GM12878 (cell line): ENCODE data around the gene ADGRG1. TPM values are rescaled to one million over a fixed set of nuclear protein-coding genes. Genes with fewer than 3 reads are reported as not detected.

Source experiments
- ATAC-seq: fragments of 200-7000 bp; cut with Tn5 transposase; 3 replicates; pipeline ENCODE4 v1.9.1; 2020; ENCODE audit warnings: mild to moderate bottlenecking, moderate library complexity
- BruUV-seq: library from RNA; stranded (reverse); fragments of 400-500 nt; replicated peaks from 2 replicates; lab custom pipeline; 2021; lab: Mats Ljungman, UMichigan
- CTCF ChIA-PET: fragments of 300-600 bp; sonication (Branson Sonifier 250); formaldehyde crosslinking; extraction: SDS; loops from one replicate; lab custom pipeline; 2021; ENCODE audit warnings: inconsistent platforms; lab: Yijun Ruan, JAX
- POLR2A ChIA-PET: fragments of 350-600 bp; formaldehyde crosslinking; extraction: SDS; loops from one replicate; lab custom pipeline; 2021; ENCODE audit warnings: inconsistent platforms; lab: Charles Lee
- RAD21 ChIA-PET: fragments of 300-600 bp; sonication (Branson Sonifier 250); formaldehyde crosslinking; loops from one replicate; lab custom pipeline; 2023; ENCODE audit warnings: antibody characterized with exemption; ENCODE audit not compliant: unreplicated experiment; lab: Charles Lee
- SMC1A ChIA-PET: fragments of 300-600 bp; sonication (Branson Sonifier 250); formaldehyde crosslinking; loops from one replicate; lab custom pipeline; 2023; ENCODE audit not compliant: unreplicated experiment, uncharacterized antibody; lab: Charles Lee
- DNase-seq: peaks from one replicate; pipeline ENCODE4 v3.0.0-alpha.2; 2011; ENCODE audit warnings: low read depth, low spot score
- FAIRE-seq: peaks from 3 replicates; lab custom pipeline; 2011; peaks lifted over from hg19 to GRCh38; lab: Jason Lieb, UNC
- H2AFZ ChIP-seq: 2 replicates; pipeline ENCODE4 v1.6.0; 2011; ENCODE audit warnings: low read depth, low read length, control low read depth; ENCODE audit not compliant: control insufficient read depth
- H3K27ac ChIP-seq: 2 replicates; pipeline ENCODE4 v1.5.1; 2011; ENCODE audit warnings: control low read depth; ENCODE audit not compliant: control insufficient read depth, insufficient read depth
- H3K27me3 ChIP-seq, 2 experiments: replicated peaks in 1 of 2; 2 replicates each; pipeline versions ENCODE4 v1.6.0 to v1.6.1; 2011; ENCODE audit warnings: low read length in 1 of 2; ENCODE audit not compliant: control insufficient read depth in 2 of 2, insufficient read depth in 2 of 2
- H3K36me3 ChIP-seq, 2 experiments: 2 replicates each; pipeline ENCODE4 v1.5.1; 2011; ENCODE audit warnings: low read length in 1 of 2; ENCODE audit not compliant: control insufficient read depth in 2 of 2, insufficient read depth in 2 of 2
- H3K4me1 ChIP-seq: 2 replicates; pipeline ENCODE4 v1.6.1; 2011; ENCODE audit warnings: mild to moderate bottlenecking, low read length, moderate library complexity, mixed read lengths; ENCODE audit not compliant: control insufficient read depth, insufficient read depth
- H3K4me2 ChIP-seq: 2 replicates; pipeline ENCODE4 v1.6.0; 2011; ENCODE audit warnings: control low read depth; ENCODE audit not compliant: control insufficient read depth, insufficient read depth
- H3K4me3 ChIP-seq: fragments of 200-600 bp; sonication (generic); 2 replicates; pipeline ENCODE4 v1.5.1; 2016
- H3K79me2 ChIP-seq: 2 replicates; pipeline ENCODE4 v1.6.0; 2011; ENCODE audit warnings: low read length; ENCODE audit not compliant: control insufficient read depth, insufficient read depth
- H3K9ac ChIP-seq: 2 replicates; pipeline ENCODE4 v1.8.0; 2011; ENCODE audit warnings: low read length, control low read depth, mixed read lengths; ENCODE audit not compliant: control insufficient read depth, insufficient read depth
- H3K9me3 ChIP-seq: replicated peaks from 3 replicates; pipeline ENCODE4 v1.5.1; 2011; ENCODE audit warnings: mild to moderate bottlenecking, low read length; ENCODE audit not compliant: control insufficient read depth, insufficient read depth
- H4K20me1 ChIP-seq: 2 replicates; pipeline ENCODE4 v1.6.0; 2011; ENCODE audit not compliant: control insufficient read depth, insufficient read depth
- ASH2L ChIP-seq: fragments of 300-600, 200-600 bp; sonication (generic); IDR thresholded peaks from 2 replicates; pipeline ENCODE4 v1.6.1; 2017; ENCODE audit warnings: low read depth, mild to moderate bottlenecking, borderline replicate concordance
- BCL3 ChIP-seq: IDR thresholded peaks from 2 replicates; pipeline ENCODE4 v1.6.1; 2011; ENCODE audit warnings: borderline replicate concordance, low read depth, mild to moderate bottlenecking, moderate library complexity, low read length; ENCODE audit not compliant: insufficient read depth, poor library complexity, severe bottlenecking
- BMI1 ChIP-seq: fragments of 450-650 bp; IDR thresholded peaks from 2 replicates; pipeline ENCODE4 v1.6.1; 2016; ENCODE audit warnings: mild to moderate bottlenecking, moderate library complexity, borderline replicate concordance
- CEBPZ ChIP-seq: fragments of 150-350 bp; IDR thresholded peaks from 2 replicates; pipeline ENCODE4 v1.6.1; 2016; ENCODE audit warnings: low read depth, low read length
- CTCF ChIP-seq, 3 experiments: IDR thresholded peaks in 2 of 3; conservative IDR thresholded peaks in 1 of 3; 2 replicates each; pipeline ENCODE4 v1.5.1; 2011; ENCODE audit warnings: low read depth in 3 of 3, low read length in 3 of 3, mild to moderate bottlenecking in 3 of 3, control low read depth in 2 of 3, moderate library complexity in 2 of 3, inconsistent platforms in 1 of 3, mixed read lengths in 1 of 3; ENCODE audit not compliant: control insufficient read depth in 2 of 3, insufficient read depth in 1 of 3; ENCODE audit errors: extremely low read depth in 1 of 3
- MAX ChIP-seq: IDR thresholded peaks from 2 replicates; pipeline ENCODE4 v1.6.1; 2012; ENCODE audit warnings: low read depth, low read length, improper control_type of control experiment
- NFIC ChIP-seq: IDR thresholded peaks from 2 replicates; pipeline ENCODE4 v1.6.1; 2012; ENCODE audit warnings: low read depth, mild to moderate bottlenecking, inconsistent platforms, low read length, moderate library complexity
- SMAD1 ChIP-seq: fragments of 450-650 bp; IDR thresholded peaks from 2 replicates; pipeline ENCODE4 v1.6.1; 2018; ENCODE audit warnings: mild to moderate bottlenecking, low read depth; ENCODE audit not compliant: partially characterized antibody
- SMAD5 ChIP-seq: IDR thresholded peaks from 2 replicates; pipeline ENCODE4 v1.6.1; 2016; ENCODE audit warnings: antibody characterized with exemption, low read depth
- ZNF592 ChIP-seq: fragments of 450-650 bp; IDR thresholded peaks from 2 replicates; pipeline ENCODE4 v1.6.1; 2017; ENCODE audit warnings: mild to moderate bottlenecking, moderate library complexity
- WGBS: methylation state at CpG from one replicate; pipeline ENCODE4 v1.1.6; 2016; ENCODE audit warnings: low lambda C conversion rate; ENCODE audit not compliant: insufficient replicate concordance, insufficient coverage; ENCODE audit errors: missing lambda C conversion rate; 5-methylcytosine and 5-hydroxymethylcytosine counted together
- in situ Hi-C: fragments of 300-500 bp; cut with MboI; formaldehyde crosslinking; loops from 9 replicates; pipeline ENCODE4 v1.14.3; 2018; ENCODE audit warnings: mixed read lengths
- intact Hi-C: fragments of 100-400 bp; cut with micrococcal nuclease; formaldehyde crosslinking; loops from one replicate; pipeline ENCODE4 v1.14.2; 2022; ENCODE audit not compliant: unreplicated experiment
- polyA plus RNA-seq, 11 experiments: library from polyadenylated mRNA; depleted of rRNA in 4 of 11; unstranded in 6 of 11; stranded (reverse) in 5 of 11; fragments of >200 nt; fragmentation: Nextera tagmentation in 4 of 11; fragmentation: Illumina TruSeq in 1 of 11; extraction: Ambion mirVana in 4 of 11; extraction: Trizol in 1 of 11; gene quantifications; 1 replicate in 1 of 11; 2 replicates in 10 of 11; pipeline versions ENCODE4 v1.2.1 to v1.2.3, GENCODE V29; 2011 to 2016; ENCODE audit warnings: inconsistent platforms in 2 of 11, missing spikeins in 2 of 11, low read depth in 1 of 11
- total RNA-seq, 4 experiments: library from RNA; depleted of rRNA in 3 of 4; stranded (reverse); fragments of >200 nt in 3 of 4; fragmentation: Illumina TruSeq in 1 of 4; extraction: Trizol in 1 of 4; gene quantifications; 2 replicates each; pipeline versions ENCODE4 v1.2.1 to v1.2.3, GENCODE V29; 2013 to 2021

ADGRG1 gene
- total and polyA plus RNA-seq, 10 of the 15 experiments (the other 5 are each of a cell fraction or from before 2014, with no cell fraction given), result 0.07 to 2.0 (median 0.75) TPM

GRCh38 chr16:57652695-57653471 is 24.5 kb downstream of the ADGRG1 start:
- Histone ChIP-seq H3K4me3 (no peak overlapping the region), H3K27ac (no peak overlapping the region), H3K27me3 (no peaks in the 10 kb centered on the region; a peak in 1 of 4 replicates), H3K9me3 (no peaks in the 10 kb centered on the region), H4K20me1 (no peaks in the 10 kb centered on the region), H3K79me2 (no peaks in the 10 kb centered on the region), H2AFZ (no peak overlapping the region), H3K4me1 (peaks cover 10% of the 10 kb centered on the region), H3K36me3 (no peaks in the 10 kb centered on the region), H3K9ac (no peak overlapping the region), H3K4me2 (no peak overlapping the region)
- no peak for DNase-seq
- POLR2A ChIA-PET, result interaction anchor here (0.5 kb wide), 1 partner anchor 229 kb away, joined by 6 read pairs; no protein-coding TSS in a partner anchor
- RAD21 ChIA-PET, result interaction anchor here (0.9 to 1.1 kb wide), 3 partner anchors 44 to 83 kb away, joined by 3 read pairs; partner anchors contain the start of gene KATNB1
- CTCF ChIA-PET, result interaction anchor here (0.7 to 8.1 kb wide), 4 partner anchors 53 to 77 kb away, joined by 3 to 210 read pairs (median 4); no protein-coding TSS in a partner anchor
- in situ Hi-C loops (no loop called here), intact Hi-C loops (no loop called here)
- ATAC-seq, result no peak
- BruUV-seq, result no TSS peak
- no peak for FAIRE-seq
- SMC1A ChIA-PET, result interaction anchor here (1.2 kb wide), 1 partner anchor 76 kb away, joined by 4 read pairs; no protein-coding TSS in a partner anchor
- 60% methylated on average over 22 of the region's 23 CpGs for WGBS
- TF ChIP-seq NFIC, result no peak
- no peak for TF ChIP-seq CEBPZ
- TF ChIP-seq MAX, result no peak
- TF ChIP-seq SMAD5, result no peak
- TF ChIP-seq ZNF592, result no peak
- TF ChIP-seq BMI1, result no peak
- no peak for TF ChIP-seq ASH2L
- no peak for TF ChIP-seq BCL3
- TF ChIP-seq CTCF (IDR thresholded peaks at IDR 0.05 in 2 of 3, conservative IDR thresholded peaks at IDR 0.05 in 1 of 3; ENCODE audit: control insufficient read depth in 2 of 3, extremely low read depth in 1 of 3, insufficient read depth in 1 of 3, low read depth in 3 of 3, low read length in 3 of 3), result no peak
- TF ChIP-seq SMAD1, result no peak
